T-helper 2 cell (primary cell): ENCODE results near the gene MYH10.

ENCODE experiments used
- DNase-seq, 5 experiments: peaks; one replicate each; pipeline versions ENCODE4 v3.0.0 to v3.0.0-alpha.2; 2012 to 2022

Gene MYH10

GRCh38 chr17:8490256-8491023, 140.1 kb downstream of the MYH10 start:
- no peak for DNase-seq

- DNase-seq, result no peak
Measured at GRCh38 chr17:8489841-8490240, 140.7 kb downstream of the MYH10 start.

DNA sequence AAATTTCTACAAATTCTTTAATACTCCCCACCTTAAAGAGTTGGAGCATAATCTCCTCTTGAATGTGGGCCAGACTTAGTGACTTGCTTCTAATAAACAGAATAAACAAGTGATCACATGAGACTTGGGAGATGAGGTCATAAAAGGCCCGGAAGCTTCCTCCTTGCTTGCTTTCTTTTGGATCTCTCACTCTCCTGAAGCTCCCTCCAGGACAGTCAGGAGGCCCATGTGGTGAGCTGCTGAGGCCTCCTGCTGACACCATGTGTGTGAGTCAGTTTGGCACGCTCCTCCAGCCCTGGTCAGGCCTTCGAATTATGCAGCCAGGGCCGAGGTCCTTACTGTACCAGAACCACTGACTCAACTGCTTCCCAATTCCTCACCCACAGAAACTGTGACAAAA, 141.6 kb downstream of the MYH10 start:
- no peak for DNase-seq

- no peak for DNase-seq
Measured at GRCh38 chr17:8488491-8488890, 142.0 kb downstream of the MYH10 start.

- no peak for DNase-seq
Measured at GRCh38 chr17:8487743-8488142, 142.8 kb downstream of the MYH10 start.

- no peak for DNase-seq
Measured at GRCh38 chr17:8487130-8487645, 143.3 kb downstream of the MYH10 start.

- no peak for DNase-seq
Measured at GRCh38 chr17:8485491-8485890, 145.0 kb downstream of the MYH10 start.

- DNase-seq, result no peak
Measured at GRCh38 chr17:8484465-8484864, 146.1 kb downstream of the MYH10 start.

GRCh38 chr17:8482546-8482945, 148.0 kb downstream of the MYH10 start:
- DNase-seq, result no peak

DNA sequence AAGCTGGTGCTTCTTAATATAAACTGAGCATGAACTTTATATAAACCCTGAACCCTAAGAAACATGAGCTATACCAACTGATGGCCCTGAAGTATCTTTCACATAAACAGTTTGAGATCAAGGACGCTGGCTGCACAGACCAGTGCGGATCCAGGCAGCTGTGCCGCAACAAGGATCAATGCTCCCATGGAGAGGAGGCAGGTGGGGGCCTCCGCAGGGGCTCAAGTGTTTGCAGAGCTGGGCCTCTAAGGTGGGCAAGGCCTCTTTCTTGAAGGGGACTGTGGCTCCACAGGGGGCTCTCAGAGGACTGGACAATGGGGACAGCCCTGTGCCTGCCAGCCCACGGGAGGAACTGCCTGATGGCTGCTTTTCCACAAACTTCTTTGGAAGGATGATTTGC, 148.8 kb downstream of the MYH10 start:
- DNase-seq, result no peak

GRCh38 chr17:8481089-8481488, 149.4 kb downstream of the MYH10 start:
- DNase-seq, result no peak

GRCh38 chr17:8480011-8480976, 150.2 kb downstream of the MYH10 start:
- DNase-seq, result no peak

DNA sequence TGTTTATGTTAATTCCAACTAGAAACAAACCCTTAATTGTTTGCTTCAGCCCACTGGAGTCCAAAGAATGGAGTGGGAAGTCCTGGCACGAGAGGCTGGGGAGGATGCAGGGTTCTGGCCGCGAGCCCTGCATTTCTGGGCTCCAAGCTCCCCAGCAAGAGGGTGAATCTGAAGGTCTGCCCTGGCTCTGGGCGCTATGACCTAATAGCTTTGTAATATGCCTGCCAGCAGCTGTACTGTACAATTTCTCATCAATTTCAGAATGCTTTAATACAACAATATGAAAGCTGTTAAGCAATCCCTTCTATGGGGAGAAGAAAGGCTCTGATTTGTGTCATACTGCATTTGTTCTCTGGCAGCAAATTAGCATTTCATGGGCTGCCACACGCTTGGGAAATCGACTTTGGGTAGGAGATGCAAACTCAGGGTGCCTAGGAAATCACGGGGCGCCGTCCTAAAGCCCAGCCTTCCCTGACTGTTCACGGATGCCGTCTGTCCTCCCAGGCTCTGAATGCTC, 151.0 kb downstream of the MYH10 start:
- DNase-seq, result no peak

- no peak for DNase-seq
Measured at GRCh38 chr17:8477715-8478441, 152.6 kb downstream of the MYH10 start.

DNA sequence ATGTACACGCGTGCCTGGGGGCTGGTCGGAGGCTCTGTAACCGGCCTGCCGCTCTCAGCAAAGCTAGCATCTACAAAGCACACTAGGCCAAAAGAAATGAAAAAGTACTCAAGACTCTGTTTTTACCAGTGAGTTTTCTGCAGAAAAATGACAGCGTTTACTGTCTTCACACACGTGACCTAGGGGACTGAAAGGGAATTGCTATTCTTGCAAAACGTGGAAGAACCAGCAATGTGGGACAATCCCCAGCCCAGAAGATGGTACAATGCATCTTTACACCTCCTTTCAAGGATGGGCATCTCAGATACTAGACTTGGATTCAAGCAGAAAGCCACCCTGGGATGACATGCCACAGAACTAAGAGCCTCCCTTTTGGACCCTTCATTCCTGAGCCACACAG, 153.4 kb downstream of the MYH10 start:
- DNase-seq, result no peak

DNA sequence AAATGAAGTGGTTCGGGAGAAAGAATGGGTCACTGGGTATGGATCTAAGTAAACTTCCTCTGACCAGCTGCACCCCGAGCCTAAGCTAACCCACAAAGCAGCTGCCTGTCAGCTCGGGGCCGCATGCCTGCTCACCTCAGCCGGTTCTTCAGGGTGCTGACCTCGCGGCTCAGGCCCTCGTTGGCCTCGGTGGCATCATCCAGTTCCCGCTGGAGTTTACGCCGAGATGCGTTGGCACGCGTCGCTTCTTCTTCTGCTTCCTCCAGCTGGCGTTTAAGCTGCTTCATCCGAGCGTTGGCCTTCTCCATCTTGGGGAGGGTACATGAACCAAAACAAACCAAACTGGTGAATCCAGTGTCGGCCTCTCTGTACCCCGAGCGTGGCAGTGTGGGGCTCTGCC, 153.8 kb downstream of the MYH10 start:
- DNase-seq, result no peak

DNA sequence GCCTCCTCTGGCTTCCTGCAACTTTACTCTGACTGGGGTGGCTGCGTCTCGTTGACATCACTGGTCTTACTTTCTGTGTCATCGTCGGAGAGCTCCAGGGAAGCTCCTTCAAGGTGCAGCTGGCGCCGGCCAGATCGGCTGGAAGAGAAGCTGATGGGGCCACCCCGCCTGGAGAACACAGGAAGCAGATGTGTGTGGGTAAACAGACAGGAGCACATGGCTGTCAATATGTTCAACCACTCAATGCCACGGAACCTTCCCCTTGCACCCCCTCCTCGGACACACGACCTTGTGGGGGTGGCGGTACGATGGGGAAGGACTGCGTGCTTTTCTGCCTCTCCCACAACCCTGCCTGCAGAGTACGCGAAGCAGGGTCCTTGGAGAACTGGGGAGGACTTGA, 154.7 kb downstream of the MYH10 start:
- no peak for DNase-seq

GRCh38 chr17:8475227-8475626, 155.3 kb downstream of the MYH10 start:
- DNase-seq, result no peak

GRCh38 chr17:8474826-8475225, 155.7 kb downstream of the MYH10 start:
- DNase-seq, result no peak

DNA sequence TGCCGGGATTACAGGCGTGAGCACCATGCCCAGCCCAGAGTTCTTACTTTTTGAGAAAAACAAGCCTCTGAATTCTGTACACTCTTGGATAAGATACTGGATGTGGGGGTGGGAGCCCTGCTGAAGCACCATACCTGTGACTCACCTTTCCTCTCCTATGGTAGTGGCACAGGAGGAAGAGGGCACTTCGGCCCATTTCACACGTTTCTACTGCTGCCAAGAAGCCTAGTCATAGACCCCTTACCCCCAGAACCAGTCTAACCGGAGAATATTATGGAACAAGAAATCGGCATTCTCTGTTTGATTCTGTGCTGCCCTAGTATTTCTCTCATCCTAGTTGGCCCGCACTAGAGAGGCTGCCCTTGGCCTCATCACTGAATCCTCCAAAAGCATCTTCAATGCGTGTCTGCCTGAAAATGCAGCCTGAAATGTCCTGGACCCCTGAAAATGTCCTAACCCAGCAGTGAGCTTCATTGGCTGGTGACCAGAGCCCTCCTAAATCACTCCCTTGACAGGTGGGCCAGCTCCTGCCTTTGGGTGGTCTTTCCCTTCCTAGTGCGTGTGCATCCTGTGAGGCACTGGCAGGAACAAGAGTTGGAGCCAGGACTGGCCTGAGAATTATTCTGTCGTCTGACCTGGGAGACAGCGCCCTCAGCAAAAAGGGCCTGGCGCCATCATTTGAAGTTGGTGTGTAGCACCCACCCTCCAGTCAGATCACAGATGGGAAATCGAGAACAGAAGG, 156.9 kb downstream of the MYH10 start:
- DNase-seq, result no peak

GRCh38 chr17:8472663-8473062, 157.9 kb downstream of the MYH10 start:
- no peak for DNase-seq

DNA sequence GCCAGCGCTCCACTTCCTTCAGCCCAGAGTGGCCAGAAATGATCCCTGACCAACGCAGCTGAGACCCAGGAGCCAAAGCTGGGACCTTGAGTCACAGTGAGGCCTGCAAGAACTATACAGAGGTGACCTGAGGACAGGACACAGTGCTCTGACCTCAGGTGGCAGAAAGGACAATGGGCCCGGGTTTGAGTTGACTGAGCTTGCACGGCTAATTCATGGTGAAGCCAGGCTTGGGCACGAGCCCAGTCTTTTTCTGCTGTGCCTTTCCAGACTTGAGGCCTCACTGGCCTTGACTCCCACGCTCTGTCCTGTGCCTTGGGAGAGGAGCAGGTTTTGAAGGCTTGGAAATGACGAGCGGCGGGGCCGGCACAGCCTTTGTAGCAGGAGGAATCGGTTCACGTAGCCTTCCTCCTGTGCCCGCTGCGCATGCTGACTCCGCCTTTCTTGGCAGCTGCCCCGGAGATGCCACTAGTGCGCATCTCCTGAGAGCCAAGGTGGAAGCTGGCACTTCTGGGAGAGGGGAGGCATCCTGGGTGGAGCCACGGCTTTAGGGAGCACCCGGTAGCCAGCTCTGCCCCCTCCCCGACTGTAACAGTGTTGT, 160.0 kb downstream of the MYH10 start:
- no peak for DNase-seq
